ENCODE data around the gene CRYBA1.

- TF ChIP-seq YY1 (IDR thresholded peaks at IDR 0.05; ENCODE audit: insufficient read depth, insufficient read length): no peak
- TF ChIP-seq ZNF274 (IDR thresholded peaks at IDR 0.05; ENCODE audit: low read depth, low read length): no peak
These were observed 52.4 kb downstream of the CRYBA1 start for GRCh38 chr17:29299031-29299430.

Data from NT2/D1 (cell line).